CD4-positive, alpha-beta memory T cell (primary cell): ENCODE results near the gene ALG9. TPM values are rescaled to one million over a fixed set of nuclear protein-coding genes. Genes with fewer than 3 reads are reported as not detected.

Experiments
- CTCF ChIA-PET: fragments of 350-600 bp; sonication (Branson Sonifier 250); formaldehyde crosslinking; loops from one replicate; lab custom pipeline; 2021; ENCODE audit warnings: inconsistent platforms; ENCODE audit not compliant: partially characterized antibody; lab: Charles Lee
- POLR2A ChIA-PET: fragments of 350-600 bp; sonication (Branson Sonifier 250); formaldehyde crosslinking; loops from one replicate; lab custom pipeline; 2021; ENCODE audit not compliant: partially characterized antibody; lab: Charles Lee
- DNase-seq, 5 donors: peaks; one replicate each; pipeline versions ENCODE4 v3.0.0 to v3.0.0-alpha.2; 2020 to 2022; ENCODE audit warnings: mixed read lengths in 1 of 5
- H3K27ac ChIP-seq: one replicate; pipeline ENCODE4 v1.7.0; 2013; ENCODE audit warnings: low read depth, low read length
- H3K27me3 ChIP-seq: 2 replicates; pipeline ENCODE4 v1.7.0; 2013; ENCODE audit warnings: mild to moderate bottlenecking, low read length, moderate library complexity; ENCODE audit not compliant: insufficient read depth
- H3K36me3 ChIP-seq: 2 replicates; pipeline ENCODE4 v1.7.0; 2013; ENCODE audit warnings: mild to moderate bottlenecking, low read length, moderate library complexity; ENCODE audit not compliant: insufficient read depth
- H3K4me1 ChIP-seq: 2 replicates; pipeline ENCODE4 v1.7.0; 2013; ENCODE audit warnings: mild to moderate bottlenecking, low read length, moderate library complexity; ENCODE audit not compliant: insufficient read depth
- H3K4me3 ChIP-seq, 2 donors: one replicate each; pipeline ENCODE4 v1.7.0; 2013; ENCODE audit warnings: low read length in 2 of 2, mild to moderate bottlenecking in 1 of 2
- H3K9me3 ChIP-seq, 2 donors: one replicate each; pipeline ENCODE4 v1.7.0; 2013; ENCODE audit warnings: low read length in 2 of 2, control low read depth in 1 of 2; ENCODE audit not compliant: control insufficient read depth in 1 of 2
- H3K27ac Mint-ChIP-seq, 7 donors: one replicate each; pipeline ENCODE4 v1.8.0; 2020 to 2021; ENCODE audit warnings: mixed read lengths in 7 of 7, mild to moderate bottlenecking in 6 of 7, inconsistent platforms in 3 of 7, moderate library complexity in 3 of 7
- H3K27me3 Mint-ChIP-seq, 2 donors: one replicate each; pipeline ENCODE4 v1.8.0; 2020 to 2021; ENCODE audit warnings: mixed read lengths in 2 of 2
- H3K36me3 Mint-ChIP-seq, 2 donors: one replicate each; pipeline ENCODE4 v1.8.0; 2020 to 2021; ENCODE audit warnings: mixed read lengths in 2 of 2, inconsistent platforms in 1 of 2, mild to moderate bottlenecking in 1 of 2
- H3K4me1 Mint-ChIP-seq, 4 donors: one replicate each; pipeline ENCODE4 v1.8.0; 2020 to 2021; ENCODE audit warnings: mixed read lengths in 4 of 4, mild to moderate bottlenecking in 1 of 4
- H3K4me3 Mint-ChIP-seq, 8 donors: one replicate each; pipeline ENCODE4 v1.8.0; 2020 to 2021; ENCODE audit warnings: mixed read lengths in 8 of 8, mild to moderate bottlenecking in 7 of 8, moderate library complexity in 6 of 8, inconsistent platforms in 3 of 8
- H3K9me3 Mint-ChIP-seq, 8 donors: one replicate each; pipeline ENCODE4 v1.8.0; 2020 to 2021; ENCODE audit warnings: mixed read lengths in 8 of 8, mild to moderate bottlenecking in 5 of 8, inconsistent platforms in 3 of 8, moderate library complexity in 1 of 8
- intact Hi-C: fragments of 100-400 bp; cut with micrococcal nuclease; formaldehyde crosslinking; loops from one replicate; pipeline ENCODE4 v1.15.1; 2023
- polyA plus RNA-seq, 2 donors: library from polyadenylated mRNA; unstranded; fragments of 300-500 nt; fragmentation: Illumina TruSeq; gene quantifications; one replicate each; pipeline ENCODE4 v1.2.3, GENCODE V29; 2021
- total RNA-seq, 2 experiments: library from RNA; stranded (reverse); gene quantifications; one replicate each; pipeline ENCODE4 v1.2.3, GENCODE V29; 2021

Gene ALG9
- total and polyA plus RNA-seq, 4 experiments from 2014 or later = 8.6 to 28.3 (median 21.2) TPM

- Histone ChIP-seq H3K9me3 (no peaks in the 10 kb centered on the region), H3K4me1 (no peaks in the 10 kb centered on the region), H3K4me3 (no peak overlapping the region), H3K27me3 (peaks cover 5% of the 10 kb centered on the region), H3K27ac (no peak overlapping the region), H3K36me3 (no peaks in the 10 kb centered on the region)
- Mint-ChIP-seq H3K9me3 (no peaks in the 10 kb centered on the region), H3K4me1 (peaks cover 0 to 4% (median 0%) of the 10 kb centered on the region in 4 donors), H3K27me3 (peaks cover 35 to 52% of the 10 kb centered on the region in 2 donors), H3K36me3 (no peaks in the 10 kb centered on the region), H3K27ac (no peak overlapping the region), H3K4me3 (no peak overlapping the region)
- intact Hi-C loops = no loop called here
- ChIA-PET POLR2A (no interaction called here), CTCF (no interaction called here)
- DNase-seq = no peak
Measured at GRCh38 chr11:111913997-111914396, 42.6 kb upstream of the ALG9 start.

GRCh38 chr11:111913031-111913861 lies 41.9 kb upstream of the ALG9 start:
- peaks cover 0 to 4% (median 0%) of the 10 kb centered on the region in 4 donors for H3K4me1 Mint-ChIP-seq
- no peaks in the 10 kb centered on the region for H3K4me1 ChIP-seq
- H3K4me3 Mint-ChIP-seq = no peak overlapping the region
- ChIA-PET POLR2A (no interaction called here), CTCF (no interaction called here)
- peaks cover 35 to 51% of the 10 kb centered on the region in 2 donors for H3K27me3 Mint-ChIP-seq
- H3K9me3 Mint-ChIP-seq = no peaks in the 10 kb centered on the region
- intact Hi-C loops = no loop called here
- no peak overlapping the region for H3K27ac Mint-ChIP-seq
- no peak overlapping the region for H3K27ac ChIP-seq
- H3K36me3 ChIP-seq = no peaks in the 10 kb centered on the region
- peaks cover 5% of the 10 kb centered on the region for H3K27me3 ChIP-seq
- H3K36me3 Mint-ChIP-seq = no peaks in the 10 kb centered on the region
- no peak overlapping the region for H3K4me3 ChIP-seq
- no peak for DNase-seq
- no peaks in the 10 kb centered on the region for H3K9me3 ChIP-seq

- no peaks in the 10 kb centered on the region for H3K9me3 Mint-ChIP-seq
- H3K27ac ChIP-seq = no peak within 1 kb of the TSS
- H3K4me3 ChIP-seq = no peak within 1 kb of the TSS
- no peaks in the 10 kb centered on the region for H3K9me3 ChIP-seq
- intact Hi-C loops = no loop called here
- peaks cover 5% of the 10 kb centered on the region for H3K27me3 ChIP-seq
- ChIA-PET POLR2A (no interaction called here), CTCF (no interaction called here)
- no peak within 1 kb of the TSS for H3K4me3 Mint-ChIP-seq
- H3K27me3 Mint-ChIP-seq = peaks cover 35 to 47% of the 10 kb centered on the region in 2 donors
- no peaks in the 10 kb centered on the region for H3K4me1 ChIP-seq
- H3K36me3 Mint-ChIP-seq = no peaks in the 10 kb centered on the region
- H3K36me3 ChIP-seq = no peaks in the 10 kb centered on the region
- no peak for DNase-seq
- H3K4me1 Mint-ChIP-seq = peaks cover 0 to 4% (median 0%) of the 10 kb centered on the region in 4 donors
- peak within 1 kb of the TSS in 1 of 7 donors; percentile 31 for H3K27ac Mint-ChIP-seq
Measured at GRCh38 chr11:111912535-111912934, 41.2 kb upstream of the ALG9 start, which contains the start of gene HSPB2. TSS of gene HSPB2 (plus strand) at chr11:111912734. CDS start at chr11:111912830, 96 bp downstream.

GRCh38 chr11:111911563-111912401 lies 40.4 kb upstream of the ALG9 start, which contains the start of gene CRYAB:
TSS of gene CRYAB (minus strand) at chr11:111911770. CDS start at chr11:111911724, 46 bp downstream.
- H3K27me3 ChIP-seq = peaks cover 5% of the 10 kb centered on the region
- peaks cover 35 to 41% of the 10 kb centered on the region in 2 donors for H3K27me3 Mint-ChIP-seq
- CTCF ChIA-PET = interaction anchor here (1.8 kb wide), 1 partner anchor 70 kb away, joined by 4 read pairs; no protein-coding TSS in a partner anchor
- H3K27ac ChIP-seq = no peak within 1 kb of the TSS
- no peaks in the 10 kb centered on the region for H3K36me3 ChIP-seq
- peaks cover 0 to 4% (median 0%) of the 10 kb centered on the region in 4 donors for H3K4me1 Mint-ChIP-seq
- no peak for DNase-seq
- intact Hi-C loops = no loop called here
- peak within 1 kb of the TSS in 2 of 7 donors; percentile 23 to 31 for H3K27ac Mint-ChIP-seq
- H3K4me3 ChIP-seq = no peak within 1 kb of the TSS
- POLR2A ChIA-PET = no interaction called here
- H3K36me3 Mint-ChIP-seq = no peaks in the 10 kb centered on the region
- no peaks in the 10 kb centered on the region for H3K9me3 ChIP-seq
- no peaks in the 10 kb centered on the region for H3K4me1 ChIP-seq
- peak within 1 kb of the TSS in 1 of 8 donors; percentile 60 for H3K4me3 Mint-ChIP-seq
- H3K9me3 Mint-ChIP-seq = no peaks in the 10 kb centered on the region

- intact Hi-C loops = no loop called here
- no peak overlapping the region for H3K27ac ChIP-seq
- H3K4me3 ChIP-seq = no peak overlapping the region
- CTCF ChIA-PET = interaction anchor here (1.8 kb wide), 1 partner anchor 69 kb away, joined by 4 read pairs; no protein-coding TSS in a partner anchor
- POLR2A ChIA-PET = no interaction called here
- Mint-ChIP-seq H3K9me3 (no peaks in the 10 kb centered on the region), H3K36me3 (no peaks in the 10 kb centered on the region), H3K4me1 (peaks cover 0 to 4% (median 0%) of the 10 kb centered on the region in 4 donors), H3K27ac (peak overlapping the region in 1 of 7 donors; percentile 23), H3K4me3 (peak overlapping the region in 1 of 8 donors; percentile 60), H3K27me3 (peaks cover 29 to 34% of the 10 kb centered on the region in 2 donors)
- no peaks in the 10 kb centered on the region for H3K36me3 ChIP-seq
- H3K27me3 ChIP-seq = peaks cover 5% of the 10 kb centered on the region
- no peaks in the 10 kb centered on the region for H3K4me1 ChIP-seq
- no peak for DNase-seq
- no peaks in the 10 kb centered on the region for H3K9me3 ChIP-seq
Measured at GRCh38 chr11:111910676-111911562, 39.5 kb upstream of the ALG9 start.

GRCh38 chr11:111909378-111909777 lies 38.0 kb upstream of the ALG9 start:
- H3K9me3 Mint-ChIP-seq = peaks cover 0 to 3% (median 0%) of the 10 kb centered on the region in 8 donors
- intact Hi-C loops = no loop called here
- H3K4me1 Mint-ChIP-seq = peaks cover 0 to 4% (median 0%) of the 10 kb centered on the region in 4 donors
- ChIA-PET CTCF (interaction anchor here (1.0 kb wide), 1 partner anchor 22 kb away, joined by 4 read pairs; no protein-coding TSS in a partner anchor), POLR2A (no interaction called here)
- H3K27ac ChIP-seq = no peak overlapping the region
- H3K36me3 ChIP-seq = no peaks in the 10 kb centered on the region
- no peak overlapping the region for H3K27ac Mint-ChIP-seq
- H3K4me3 ChIP-seq = no peak overlapping the region
- H3K27me3 Mint-ChIP-seq = peaks cover 23 to 29% of the 10 kb centered on the region in 2 donors
- H3K9me3 ChIP-seq = no peaks in the 10 kb centered on the region
- peaks cover 0 to 6% of the 10 kb centered on the region in 2 donors for H3K36me3 Mint-ChIP-seq
- DNase-seq = no peak
- H3K4me3 Mint-ChIP-seq = no peak overlapping the region
- H3K4me1 ChIP-seq = no peaks in the 10 kb centered on the region
- H3K27me3 ChIP-seq = no peaks in the 10 kb centered on the region
